ENCODE data around the gene IGLL5.
"Not testable (repeated sequence)": the region's sequence is repeated elsewhere in the genome, so short reads cannot be mapped to it uniquely, and the experiment has no call there.

Gene IGLL5

DNA sequence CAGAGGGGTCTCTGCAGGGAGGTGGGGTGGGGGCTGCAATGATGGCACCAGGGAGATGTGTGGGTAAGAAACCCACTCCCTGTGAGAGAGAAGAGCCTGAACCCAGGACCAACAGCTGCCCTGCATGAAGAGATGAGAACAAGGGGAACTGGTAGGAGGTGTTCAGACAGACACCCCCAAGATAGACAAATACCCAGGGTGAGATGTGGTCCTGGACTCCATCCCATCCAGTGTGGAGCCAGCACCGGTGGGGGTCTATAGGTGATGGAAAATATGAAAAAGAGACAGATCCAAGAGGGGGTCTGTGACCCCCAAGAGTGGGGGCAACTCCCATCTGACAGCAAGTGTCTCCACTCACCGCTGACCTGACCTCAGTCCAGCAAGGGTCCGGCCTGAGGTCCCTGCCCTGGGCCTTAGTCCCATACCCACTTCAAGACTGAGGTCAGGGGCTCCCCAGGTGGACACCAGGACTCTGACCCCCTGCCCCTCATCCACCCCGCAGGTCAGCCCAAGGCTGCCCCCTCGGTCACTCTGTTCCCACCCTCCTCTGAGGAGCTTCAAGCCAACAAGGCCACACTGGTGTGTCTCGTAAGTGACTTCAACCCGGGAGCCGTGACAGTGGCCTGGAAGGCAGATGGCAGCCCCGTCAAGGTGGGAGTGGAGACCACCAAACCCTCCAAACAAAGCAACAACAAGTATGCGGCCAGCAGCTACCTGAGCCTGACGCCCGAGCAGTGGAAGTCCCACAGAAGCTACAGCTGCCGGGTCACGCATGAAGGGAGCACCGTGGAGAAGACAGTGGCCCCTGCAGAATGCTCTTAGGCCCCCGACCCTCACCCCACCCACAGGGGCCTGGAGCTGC lies 34.7 kb downstream of the IGLL5 start:
- not testable (repeated sequence) for H3K4me3 ChIP-seq (ENCODE audit: low read length); DNase-seq (ENCODE audit: low read depth, low spot score)

DNA sequence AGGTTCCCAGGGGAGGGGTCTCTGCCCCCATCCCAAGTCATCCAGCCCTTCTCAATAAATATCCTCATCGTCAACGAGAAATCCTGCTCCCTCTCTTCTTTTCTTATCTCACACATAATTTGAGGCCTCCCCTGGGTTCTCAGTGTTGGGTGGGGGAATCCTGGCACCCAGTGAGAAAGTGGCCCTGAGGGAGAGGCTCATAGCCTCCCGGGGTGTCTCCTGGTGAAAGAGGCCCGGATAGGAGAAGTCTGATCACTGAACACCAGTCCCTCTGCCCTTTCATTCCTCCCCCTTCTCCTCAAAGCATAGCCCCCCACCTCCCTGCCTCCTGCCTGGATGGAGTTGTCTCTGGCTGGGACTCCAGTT lies 35.3 kb downstream of the IGLL5 start:
- DNase-seq (ENCODE audit: low read depth, low spot score), result no peak
- no peak overlapping the region for H3K4me3 ChIP-seq (ENCODE audit: low read length)

- H3K4me3 ChIP-seq (ENCODE audit: low read length), result no peak overlapping the region
- DNase-seq (ENCODE audit: low read depth, low spot score), result no peak
Measured at GRCh38 chr22:22923379-22923778, 35.8 kb downstream of the IGLL5 start.

DNA sequence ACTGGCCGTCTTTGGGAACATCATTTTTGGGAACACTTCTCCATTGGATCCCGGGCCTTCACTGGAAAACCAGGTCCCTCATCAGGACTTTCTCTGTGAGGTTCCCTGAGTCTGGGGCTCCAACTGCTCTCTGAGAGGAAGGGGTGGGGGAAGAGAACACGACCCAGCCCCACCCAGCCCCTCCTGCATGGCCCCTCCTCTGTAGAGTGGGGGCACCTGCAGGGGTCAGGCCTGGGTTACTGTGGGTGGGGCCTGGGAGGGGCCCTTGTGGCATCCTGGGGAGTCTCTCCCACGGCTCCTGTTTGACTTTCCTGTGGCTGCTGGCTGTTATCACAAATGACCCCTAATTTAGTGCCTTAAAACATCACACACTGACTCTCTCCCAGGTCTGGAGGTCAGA lies 36.3 kb downstream of the IGLL5 start:
- DNase-seq (ENCODE audit: low read depth, low spot score), result no peak

DNA sequence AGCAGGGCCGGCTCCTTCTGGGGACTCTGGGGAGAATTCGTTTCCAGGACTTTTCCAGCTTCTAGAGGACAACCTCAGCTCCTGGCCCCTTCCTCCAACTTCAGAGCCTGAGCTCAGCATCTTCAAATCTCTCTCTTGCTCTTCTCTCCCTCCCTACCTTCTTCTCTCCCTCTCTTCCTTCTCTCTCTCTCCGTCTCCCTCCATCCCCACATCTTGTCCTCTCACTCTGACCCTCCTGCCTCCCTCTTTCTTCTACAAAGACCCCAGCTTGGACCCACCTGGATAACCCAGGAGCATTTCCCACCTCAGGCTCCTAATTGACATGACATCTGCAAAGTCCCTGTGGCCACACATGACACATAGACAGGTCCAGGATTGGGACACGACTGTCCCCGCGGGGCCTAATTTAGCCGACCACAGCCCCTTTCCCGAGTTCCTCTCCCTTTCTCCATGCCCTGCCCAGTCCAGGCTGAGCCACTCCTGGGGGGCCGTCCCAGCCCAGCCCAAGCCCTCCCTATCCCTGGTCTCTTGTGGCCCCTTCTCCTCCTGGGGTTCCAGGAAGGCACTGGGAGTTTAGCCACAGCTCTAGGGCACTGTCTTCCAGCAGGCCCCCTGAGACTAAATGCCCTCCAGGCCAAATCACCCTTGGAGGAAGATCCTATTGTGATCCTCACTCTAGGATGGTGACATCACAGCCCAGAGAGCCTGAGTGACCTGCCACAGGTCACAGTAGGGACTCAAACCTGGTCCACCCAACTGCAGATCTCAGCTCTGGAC lies 36.9 kb downstream of the IGLL5 start:
- H3K4me3 ChIP-seq (ENCODE audit: low read length), result no peak overlapping the region
- DNase-seq (ENCODE audit: low read depth, low spot score), result no peak

More for the DNA sequence above, 36.3 kb downstream of the IGLL5 start:
- H3K4me3 ChIP-seq (ENCODE audit: low read length), result no peak overlapping the region

GRCh38 chr22:22925146-22925804 lies 37.7 kb downstream of the IGLL5 start:
- no peak overlapping the region for H3K4me3 ChIP-seq (ENCODE audit: low read length)
- DNase-seq (ENCODE audit: low read depth, low spot score), result no peak

DNA sequence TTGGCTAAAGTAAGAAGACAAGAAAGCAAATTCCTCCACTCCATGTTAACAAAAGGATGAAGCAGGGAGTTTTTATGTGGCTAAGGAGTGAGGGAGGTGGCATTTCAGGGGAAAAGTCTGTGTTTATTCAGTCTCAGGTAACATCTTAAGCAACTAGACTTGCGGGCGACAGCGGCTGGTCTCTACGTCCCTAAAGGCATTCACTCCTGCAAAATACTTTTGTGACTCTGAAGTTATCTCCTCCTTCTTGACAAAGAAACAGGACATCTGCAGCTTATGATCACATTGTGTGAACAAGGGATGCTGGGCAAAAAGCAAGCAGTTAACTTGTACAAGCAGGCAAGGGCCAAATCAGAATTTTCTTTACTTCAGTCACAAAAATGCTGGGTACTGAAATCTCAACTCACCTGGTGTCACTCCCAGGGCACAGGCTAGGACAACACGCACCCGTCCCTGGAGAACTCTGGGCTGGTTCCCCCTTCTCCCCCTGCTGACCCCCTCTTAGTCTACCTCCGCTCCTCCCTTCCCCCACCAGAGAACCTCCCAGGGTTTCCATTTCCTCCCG lies 38.3 kb downstream of the IGLL5 start:
- no peak overlapping the region for H3K4me3 ChIP-seq (ENCODE audit: low read length)
- no peak for DNase-seq (ENCODE audit: low read depth, low spot score)

DNA sequence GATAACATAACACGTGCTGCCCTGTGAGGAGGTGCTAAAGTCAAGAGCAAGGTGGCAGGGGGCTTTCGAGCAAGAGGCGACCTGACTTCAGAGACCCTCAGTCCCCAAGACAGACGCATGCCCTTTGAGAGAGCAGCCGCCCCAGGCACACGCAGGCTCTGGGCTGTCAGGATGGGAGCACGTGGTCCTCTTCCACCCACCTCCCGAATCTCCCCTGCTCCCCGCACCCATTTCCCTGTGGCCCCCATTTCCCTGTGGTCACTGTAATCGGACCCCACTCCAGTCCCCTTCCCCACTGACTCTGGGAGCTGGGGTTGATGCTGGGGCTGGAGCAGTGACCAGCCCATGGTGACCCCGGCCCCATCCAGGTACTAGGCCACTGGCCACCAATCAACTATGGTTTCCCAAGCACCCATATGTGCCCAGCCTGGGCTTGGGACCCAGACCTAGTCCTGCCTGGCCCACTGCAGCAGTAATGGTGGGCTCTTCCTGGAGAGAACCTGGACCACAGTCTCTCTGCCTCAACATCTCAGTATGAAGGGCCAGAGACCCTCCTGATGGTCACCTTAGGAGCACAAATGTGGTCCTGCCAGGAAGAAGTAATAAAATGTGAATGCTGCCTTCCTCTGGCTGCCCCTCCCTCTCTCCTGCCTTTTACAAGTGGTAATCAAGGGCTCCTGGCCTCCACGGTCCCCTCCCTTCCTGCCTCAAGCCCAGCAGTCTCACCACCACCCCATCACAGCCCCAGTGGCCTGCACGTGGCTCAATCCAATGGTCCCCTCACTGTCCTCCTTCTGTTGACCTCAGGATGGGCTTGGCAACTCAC lies 39.0 kb downstream of the IGLL5 start:
- no peak overlapping the region for H3K4me3 ChIP-seq (ENCODE audit: low read length)
- no peak for DNase-seq (ENCODE audit: low read depth, low spot score)

DNA sequence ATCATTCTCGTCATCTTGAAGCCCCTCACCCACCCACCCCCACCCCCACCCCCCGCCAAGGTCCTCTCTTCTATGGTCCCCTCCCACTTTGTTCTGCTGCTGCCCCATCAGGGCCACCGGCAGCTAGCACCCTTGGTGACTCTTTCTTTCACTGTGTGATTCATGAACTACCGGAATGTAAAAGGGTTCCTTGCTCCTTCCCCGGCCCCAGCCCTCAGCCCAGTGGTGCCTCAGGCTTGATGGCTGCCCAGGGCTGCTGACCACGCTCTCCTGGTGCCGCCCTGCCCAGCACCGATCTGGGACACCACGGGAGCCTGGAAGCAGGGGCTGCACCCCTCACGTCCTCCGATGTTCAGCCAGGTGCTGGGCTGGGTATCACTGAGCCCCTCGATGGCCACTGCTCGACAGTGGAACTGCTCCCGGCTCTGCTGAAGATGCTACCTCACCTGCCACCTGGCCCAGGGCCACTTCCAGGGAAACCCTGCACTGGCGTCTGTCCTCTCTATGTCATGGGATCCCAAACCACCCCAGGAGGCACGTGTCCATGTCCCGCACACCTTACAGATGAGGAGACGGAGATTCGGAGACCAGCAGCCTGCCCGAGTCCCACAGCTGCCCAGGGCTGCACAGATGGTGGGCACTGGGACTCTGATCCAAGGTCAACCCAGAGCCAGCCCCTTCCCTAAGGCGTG lies 39.7 kb downstream of the IGLL5 start:
- no peak for DNase-seq (ENCODE audit: low read depth, low spot score)
- H3K4me3 ChIP-seq (ENCODE audit: low read length), result no peak overlapping the region

DNA sequence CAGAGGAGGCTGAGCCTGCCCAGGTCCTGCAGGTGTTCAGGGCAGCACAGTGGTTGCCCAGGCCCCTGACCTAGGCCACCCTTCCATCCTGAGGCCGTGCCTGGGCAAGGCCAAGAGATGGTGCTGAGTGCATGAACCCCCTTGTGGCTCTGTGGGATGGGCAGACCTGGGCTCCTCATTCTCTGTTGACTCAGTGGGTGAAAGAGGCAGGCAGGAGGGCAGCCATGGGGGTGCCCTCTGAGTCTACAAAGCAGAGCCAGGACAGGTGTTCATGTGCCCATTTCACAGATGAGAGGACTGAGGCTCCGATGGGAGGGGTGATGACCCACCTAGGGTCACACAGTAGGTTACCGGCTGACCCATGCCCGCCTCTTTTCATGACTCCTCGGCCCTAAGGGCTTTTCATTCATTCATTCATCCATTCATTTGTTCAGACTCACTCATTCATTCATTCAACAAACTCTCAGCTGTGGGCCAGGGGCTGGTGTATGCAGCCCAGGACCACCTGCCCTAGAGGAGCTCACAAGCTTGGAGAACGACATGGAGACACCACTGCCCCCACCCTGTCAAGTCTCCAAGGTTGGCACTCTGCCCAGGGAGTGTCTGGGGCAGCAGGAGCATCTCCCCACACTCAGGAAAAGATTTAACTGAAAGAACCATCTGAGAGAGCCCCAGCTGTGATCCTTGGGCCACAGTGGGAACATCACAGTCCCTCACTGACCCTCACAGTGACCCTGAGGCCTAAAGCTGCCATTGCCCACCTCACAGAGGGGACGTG lies 40.5 kb downstream of the IGLL5 start:
- H3K4me3 ChIP-seq (ENCODE audit: low read length), result no peak overlapping the region
- DNase-seq (ENCODE audit: low read depth, low spot score), result no peak

- no peak for DNase-seq (ENCODE audit: low read depth, low spot score)
- no peak overlapping the region for H3K4me3 ChIP-seq (ENCODE audit: low read length)
Measured at GRCh38 chr22:22928666-22929380, 41.2 kb downstream of the IGLL5 start.

- H3K4me3 ChIP-seq (ENCODE audit: low read length), result no peak overlapping the region
- DNase-seq (ENCODE audit: low read depth, low spot score), result no peak
Measured at GRCh38 chr22:22929381-22930221, 42.0 kb downstream of the IGLL5 start.

GRCh38 chr22:22930222-22930497 lies 42.5 kb downstream of the IGLL5 start:
- no peak overlapping the region for H3K4me3 ChIP-seq (ENCODE audit: low read length)
- no peak for DNase-seq (ENCODE audit: low read depth, low spot score)

- H3K4me3 ChIP-seq (ENCODE audit: low read length), result no peak overlapping the region
- DNase-seq (ENCODE audit: low read depth, low spot score), result no peak
Measured at GRCh38 chr22:22930571-22931556, 43.2 kb downstream of the IGLL5 start.

DNA sequence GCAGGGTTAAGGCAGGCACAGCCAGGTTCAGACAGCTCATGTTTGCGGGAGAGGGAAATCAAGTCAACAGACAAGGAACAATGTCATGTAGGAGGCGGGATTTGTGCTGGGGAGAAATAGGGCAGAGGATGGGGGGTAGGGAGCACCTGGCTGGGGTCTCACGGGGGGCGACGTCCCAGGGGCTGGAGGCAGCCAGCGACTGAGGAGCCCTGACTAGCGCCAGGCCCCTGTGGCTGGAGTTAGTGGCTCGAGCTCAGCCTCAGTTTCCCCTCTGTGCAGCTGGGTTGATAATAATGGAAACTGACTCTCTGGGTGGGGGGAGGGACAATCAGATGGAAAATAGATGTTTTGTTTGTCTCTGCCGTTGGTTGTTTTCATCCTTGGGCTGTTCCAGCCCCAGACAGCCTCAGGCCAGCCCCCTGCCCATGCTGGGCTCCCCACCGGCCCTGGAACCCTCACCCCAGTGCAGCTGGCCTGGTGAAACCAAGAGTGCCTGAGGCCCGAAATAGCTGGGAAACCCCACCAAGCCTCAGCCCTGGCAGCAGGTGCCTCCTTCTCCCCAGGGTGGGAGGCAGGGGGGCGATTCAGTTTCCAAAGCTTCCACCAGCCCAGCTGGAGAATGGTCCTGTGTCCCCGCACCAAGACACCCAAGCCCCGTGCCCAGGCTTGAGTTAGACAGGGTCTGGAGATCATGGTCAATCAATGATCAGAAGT lies 44.1 kb downstream of the IGLL5 start:
- no peak for DNase-seq (ENCODE audit: low read depth, low spot score)
- no peak overlapping the region for H3K4me3 ChIP-seq (ENCODE audit: low read length)

Measured in Jurkat, Clone E6-1 (cell line).